ENCODE data around the gene PLEKHG5. TPM values are rescaled to one million over a fixed set of nuclear protein-coding genes. Genes with fewer than 3 reads are reported as not detected.

PLEKHG5 gene
- total and polyA plus RNA-seq, 10 of the 15 experiments (the other 5 are each of a cell fraction or from before 2014, with no cell fraction given), result 0.04 to 1.1 (median 0.18) TPM; not detected in 1

GRCh38 chr1:6419804-6420453 lies 71.5 kb downstream of the PLEKHG5 start, which contains the start of gene HES2:
TSS of gene HES2 (minus strand) at chr1:6419919. CDS start at chr1:6419820, 99 bp downstream.
- FAIRE-seq, result no peak
- Histone ChIP-seq H3K9me3 (replicated peaks; ENCODE audit: control insufficient read depth, insufficient read depth, low read length) (no peaks in the 10 kb centered on the region), H3K79me2 (ENCODE audit: control insufficient read depth, insufficient read depth, low read length) (no peaks in the 10 kb centered on the region), H3K4me2 (ENCODE audit: control insufficient read depth, insufficient read depth) (peak within 1 kb of the TSS; percentile 50), H3K36me3 (ENCODE audit: control insufficient read depth in 2 of 2, insufficient read depth in 2 of 2, low read length in 1 of 2) (no peaks in the 10 kb centered on the region), H3K4me3 (peak within 1 kb of the TSS; percentile 27; the same call in 1 of the 2 replicates), H2AFZ (ENCODE audit: control insufficient read depth, low read depth, low read length) (no peak within 1 kb of the TSS), H3K9ac (ENCODE audit: control insufficient read depth, insufficient read depth, low read length) (no peak within 1 kb of the TSS), H3K27me3 (replicated peaks in 1 of 2; ENCODE audit: control insufficient read depth in 2 of 2, insufficient read depth in 2 of 2, low read length in 1 of 2) (peaks cover 16 to 19% of the 10 kb centered on the region in 2 experiments; a peak in 3 of 4 replicates), H3K27ac (ENCODE audit: control insufficient read depth, insufficient read depth) (no peak within 1 kb of the TSS), H3K4me1 (ENCODE audit: control insufficient read depth, insufficient read depth, low read length) (peaks cover 9% of the 10 kb centered on the region), H4K20me1 (ENCODE audit: control insufficient read depth, insufficient read depth) (no peaks in the 10 kb centered on the region; the same call in 1 of the 2 replicates)
- RAD21 ChIA-PET (ENCODE audit: unreplicated experiment), result no interaction called here
- CTCF ChIA-PET, result interaction anchor here (10.9 kb wide), 1 partner anchor 21 kb away, joined by 137 read pairs; no protein-coding TSS in a partner anchor
- SMC1A ChIA-PET (ENCODE audit: uncharacterized antibody, unreplicated experiment), result no interaction called here
- DNase-seq (ENCODE audit: low read depth, low spot score), result no peak
- in situ Hi-C loops (cut with MboI) (no loop called here), intact Hi-C loops (cut with micrococcal nuclease; ENCODE audit: unreplicated experiment) (no loop called here)
- BruUV-seq (replicated peaks), result no TSS peak
- POLR2A ChIA-PET, result interaction anchor here (0.6 kb wide), 1 partner anchor 11 kb away, joined by 5 read pairs; no protein-coding TSS in a partner anchor
- TF ChIP-seq PAX8 (IDR thresholded peaks at IDR 0.05) (no peak), SUZ12 (IDR thresholded peaks at IDR 0.05; ENCODE audit: unreplicated experiment) (peak; percentile 74)
- 15% methylated on average over 41 of the region's 62 CpGs for WGBS (ENCODE audit: insufficient coverage, insufficient replicate concordance, low lambda C conversion rate, missing lambda C conversion rate)
- ATAC-seq, result peak; percentile 50

- ChIA-PET POLR2A (interaction anchor here (0.6 kb wide), 1 partner anchor 11 kb away, joined by 5 read pairs; no protein-coding TSS in a partner anchor), RAD21 (ENCODE audit: unreplicated experiment) (no interaction called here), SMC1A (ENCODE audit: uncharacterized antibody, unreplicated experiment) (no interaction called here), CTCF (interaction anchor here (10.9 kb wide), 1 partner anchor 21 kb away, joined by 137 read pairs; no protein-coding TSS in a partner anchor)
- H3K9ac ChIP-seq (ENCODE audit: control insufficient read depth, insufficient read depth, low read length), result no peak overlapping the region
- FAIRE-seq (no peak), ATAC-seq (no peak; the same call in 2 of the 3 replicates), DNase-seq (ENCODE audit: low read depth, low spot score) (no peak)
- intact Hi-C loops (cut with micrococcal nuclease; ENCODE audit: unreplicated experiment) (no loop called here), in situ Hi-C loops (cut with MboI) (no loop called here)
- peaks cover 14% of the 10 kb centered on the region for H3K4me1 ChIP-seq (ENCODE audit: control insufficient read depth, insufficient read depth, low read length)
- no peak overlapping the region for H3K27ac ChIP-seq (ENCODE audit: control insufficient read depth, insufficient read depth)
- peak overlapping the region; percentile 27; the same call in 1 of the 2 replicates for H3K4me3 ChIP-seq
- no peaks in the 10 kb centered on the region for H3K79me2 ChIP-seq (ENCODE audit: control insufficient read depth, insufficient read depth, low read length)
- no peak overlapping the region for H2AFZ ChIP-seq (ENCODE audit: control insufficient read depth, low read depth, low read length)
- WGBS (ENCODE audit: insufficient coverage, insufficient replicate concordance, low lambda C conversion rate, missing lambda C conversion rate), result 5% methylated on average over 20 of the region's 48 CpGs
- peaks cover 15 to 19% of the 10 kb centered on the region in 2 experiments; a peak in 3 of 4 replicates for H3K27me3 ChIP-seq (replicated peaks in 1 of 2; ENCODE audit: control insufficient read depth in 2 of 2, insufficient read depth in 2 of 2, low read length in 1 of 2)
- no peaks in the 10 kb centered on the region; the same call in 1 of the 2 replicates for H4K20me1 ChIP-seq (ENCODE audit: control insufficient read depth, insufficient read depth)
- H3K9me3 ChIP-seq (replicated peaks; ENCODE audit: control insufficient read depth, insufficient read depth, low read length), result no peaks in the 10 kb centered on the region
- BruUV-seq (replicated peaks), result no TSS peak
- peak overlapping the region; percentile 46; the same call in 1 of the 2 replicates for H3K4me2 ChIP-seq (ENCODE audit: control insufficient read depth, insufficient read depth)
- H3K36me3 ChIP-seq (ENCODE audit: control insufficient read depth in 2 of 2, insufficient read depth in 2 of 2, low read length in 1 of 2), result no peaks in the 10 kb centered on the region
- TF ChIP-seq ATF3 (IDR thresholded peaks at IDR 0.05; ENCODE audit: borderline replicate concordance, extremely low read depth, low read depth, low read length), result no peak
- no peak for TF ChIP-seq TBL1XR1 (IDR thresholded peaks at IDR 0.05; ENCODE audit: low read depth, low read length)
- TF ChIP-seq CEBPZ (IDR thresholded peaks at IDR 0.05; ENCODE audit: low read depth, low read length), result no peak
- TF ChIP-seq RUNX3 (IDR thresholded peaks at IDR 0.05; ENCODE audit: low read length), result no peak
- no peak for TF ChIP-seq ELK1 (IDR thresholded peaks at IDR 0.05; ENCODE audit: low read depth, low read length)
- TF ChIP-seq ZNF384 (IDR thresholded peaks at IDR 0.05; ENCODE audit: borderline replicate concordance, low read depth, low read length), result no peak
- no peak for TF ChIP-seq ETV6 (conservative IDR thresholded peaks at IDR 0.05 in 1 of 2, IDR thresholded peaks at IDR 0.05 in 1 of 2; ENCODE audit: borderline replicate concordance in 1 of 2, low read depth in 1 of 2)
- no peak for TF ChIP-seq IKZF1 (conservative IDR thresholded peaks at IDR 0.05)
- TF ChIP-seq PAX8 (IDR thresholded peaks at IDR 0.05), result no peak
Measured at GRCh38 chr1:6419397-6419803, 72.1 kb downstream of the PLEKHG5 start.

Data from GM12878 (cell line).